HFFc6 (cell line): ENCODE measurements around the gene ZNF655. TPM values are rescaled to one million over a fixed set of nuclear protein-coding genes. Genes with fewer than 3 reads are reported as not detected.
"Not testable (repeated sequence)": the region's sequence is repeated elsewhere in the genome, so short reads cannot be mapped to it uniquely, and the experiment has no call there.

Experiments used
- DNase-seq: peaks from one replicate; pipeline ENCODE4 v3.0.0-alpha.2; 2018
- H3K27ac Mint-ChIP-seq: 2 replicates; pipeline ENCODE4 v1.8.0; 2020; ENCODE audit warnings: mild to moderate bottlenecking, mixed read lengths
- H3K27me3 Mint-ChIP-seq: 2 replicates; pipeline ENCODE4 v1.8.0; 2021; ENCODE audit warnings: mild to moderate bottlenecking, moderate library complexity, mixed read lengths; ENCODE audit not compliant: insufficient read depth
- H3K36me3 Mint-ChIP-seq: 2 replicates; pipeline ENCODE4 v1.8.0; 2021; ENCODE audit warnings: low read depth, mixed read lengths
- H3K4me1 Mint-ChIP-seq: 2 replicates; pipeline ENCODE4 v1.8.0; 2020; ENCODE audit warnings: low read depth, mixed read lengths
- H3K4me3 Mint-ChIP-seq: 2 replicates; pipeline ENCODE4 v1.8.0; 2020; ENCODE audit warnings: mild to moderate bottlenecking, moderate library complexity, mixed read lengths
- H3K9me3 Mint-ChIP-seq: 2 replicates; pipeline ENCODE4 v1.8.0; 2020; ENCODE audit warnings: mild to moderate bottlenecking, mixed read lengths
- total RNA-seq, 6 experiments: library from RNA; stranded (reverse); fragmentation: NEBNext Ultra II Directional; extraction: Animal tissue kit (Norgen Biotek cat#: 25700); gene quantifications; 2 replicates in 1 of 6; 3 replicates in 5 of 6; pipeline ENCODE4 v1.2.3, GENCODE V29; 2021
- TF ChIP-seq, protein P1 (sequence below): fragments of 200-600 bp; sonication (generic); IDR thresholded peaks from 2 replicates; pipeline ENCODE4 v1.5.0; 2021; ENCODE audit warnings: antibody characterized with exemption, mild to moderate bottlenecking

Gene ZNF655
- total RNA-seq, 6 experiments from 2014 or later = 38.6 to 50.0 (median 43.5) TPM

DNA sequence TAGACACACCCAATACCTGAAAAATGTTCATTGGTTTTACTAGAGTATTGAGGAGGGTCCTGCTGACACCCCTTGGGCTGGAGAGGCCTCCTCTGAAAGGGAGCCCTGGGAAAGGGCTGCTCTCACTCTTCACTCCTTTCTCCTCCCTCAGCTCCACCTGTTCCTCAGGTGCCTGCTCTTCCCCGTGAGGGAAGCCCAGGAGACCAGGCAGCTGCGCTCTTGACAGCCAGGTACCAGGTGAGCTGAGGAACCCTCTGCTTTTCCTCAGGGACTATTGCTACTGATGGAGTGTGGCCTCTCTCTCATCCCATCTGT is 3.3 kb downstream of the ZNF655 start:
- Mint-ChIP-seq H3K9me3 (no peaks in the 10 kb centered on the region), H3K36me3 (peaks cover 59% of the 10 kb centered on the region), H3K4me1 (peaks cover 61% of the 10 kb centered on the region), H3K27ac (peak overlapping the region; percentile 99), H3K27me3 (no peaks in the 10 kb centered on the region; the same call in none of the 2 replicates), H3K4me3 (peak overlapping the region; percentile 75)
- TF ChIP-seq, protein P1, sequence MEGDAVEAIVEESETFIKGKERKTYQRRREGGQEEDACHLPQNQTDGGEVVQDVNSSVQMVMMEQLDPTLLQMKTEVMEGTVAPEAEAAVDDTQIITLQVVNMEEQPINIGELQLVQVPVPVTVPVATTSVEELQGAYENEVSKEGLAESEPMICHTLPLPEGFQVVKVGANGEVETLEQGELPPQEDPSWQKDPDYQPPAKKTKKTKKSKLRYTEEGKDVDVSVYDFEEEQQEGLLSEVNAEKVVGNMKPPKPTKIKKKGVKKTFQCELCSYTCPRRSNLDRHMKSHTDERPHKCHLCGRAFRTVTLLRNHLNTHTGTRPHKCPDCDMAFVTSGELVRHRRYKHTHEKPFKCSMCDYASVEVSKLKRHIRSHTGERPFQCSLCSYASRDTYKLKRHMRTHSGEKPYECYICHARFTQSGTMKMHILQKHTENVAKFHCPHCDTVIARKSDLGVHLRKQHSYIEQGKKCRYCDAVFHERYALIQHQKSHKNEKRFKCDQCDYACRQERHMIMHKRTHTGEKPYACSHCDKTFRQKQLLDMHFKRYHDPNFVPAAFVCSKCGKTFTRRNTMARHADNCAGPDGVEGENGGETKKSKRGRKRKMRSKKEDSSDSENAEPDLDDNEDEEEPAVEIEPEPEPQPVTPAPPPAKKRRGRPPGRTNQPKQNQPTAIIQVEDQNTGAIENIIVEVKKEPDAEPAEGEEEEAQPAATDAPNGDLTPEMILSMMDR = no peak
- DNase-seq = no peak

DNA sequence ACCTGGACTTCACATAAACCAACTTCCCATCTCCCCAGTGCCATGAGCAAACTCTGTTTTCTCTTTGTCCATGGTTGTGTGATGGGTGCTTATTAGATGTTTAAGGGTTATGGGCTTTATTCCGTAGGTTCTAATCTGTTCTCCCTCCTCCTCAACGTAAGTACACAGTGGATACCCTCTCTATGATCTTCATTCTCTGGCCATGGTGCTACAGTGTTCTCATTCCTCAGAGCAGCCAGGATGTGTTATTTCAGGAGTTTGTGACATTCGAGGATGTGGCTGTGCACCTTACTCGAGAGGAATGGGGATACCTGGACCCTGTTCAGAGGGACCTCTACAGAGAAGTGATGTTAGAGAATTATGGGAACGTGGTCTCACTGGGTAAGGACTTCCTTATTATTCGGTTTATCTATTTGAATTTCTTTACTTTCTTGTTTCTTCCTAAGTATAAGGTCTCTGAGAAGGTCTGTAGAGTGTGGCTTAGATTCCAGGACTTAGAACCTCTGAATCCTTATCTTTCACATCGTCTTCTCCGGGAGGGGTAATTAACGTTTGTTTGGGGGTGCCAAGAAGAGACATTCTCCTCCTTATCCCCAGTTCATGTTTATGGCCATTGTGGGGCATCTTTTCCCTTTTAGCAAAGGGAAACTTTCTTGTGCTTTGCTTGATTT is 3.8 kb downstream of the ZNF655 start:
- TF ChIP-seq, protein P1 = 0 out of 2 replicates have a peak, but pooled peaks have one; percentile 13
- Mint-ChIP-seq H3K4me3 (peak overlapping the region; percentile 75), H3K27me3 (no peaks in the 10 kb centered on the region; the same call in none of the 2 replicates), H3K9me3 (no peaks in the 10 kb centered on the region), H3K4me1 (peaks cover 58% of the 10 kb centered on the region), H3K36me3 (peaks cover 57% of the 10 kb centered on the region), H3K27ac (peak overlapping the region; percentile 99)
- DNase-seq = peak; percentile 11

DNA sequence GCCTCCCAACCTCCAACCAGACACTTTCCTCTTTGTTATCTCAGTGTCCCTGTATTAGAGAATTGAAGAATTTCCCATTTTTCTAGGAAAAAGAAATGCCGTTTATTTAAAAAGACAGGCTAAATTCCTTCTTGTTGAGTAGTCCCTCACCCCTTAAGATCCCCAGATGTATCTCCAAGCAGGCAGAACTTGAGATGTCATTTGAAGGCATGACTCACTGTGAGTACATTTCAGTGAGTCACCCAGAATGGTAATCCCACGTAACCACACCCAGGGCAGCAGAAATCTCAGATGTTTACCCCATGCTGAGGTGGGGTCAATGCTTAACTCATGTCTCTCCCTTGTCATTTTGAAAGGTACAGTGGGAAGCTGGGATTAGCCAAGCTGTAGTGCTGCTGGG is 4.4 kb downstream of the ZNF655 start:
- TF ChIP-seq, protein P1 = no peak
- Mint-ChIP-seq H3K36me3 (peaks cover 54% of the 10 kb centered on the region), H3K27me3 (no peaks in the 10 kb centered on the region; the same call in none of the 2 replicates), H3K9me3 (no peaks in the 10 kb centered on the region), H3K4me3 (peak overlapping the region; percentile 75), H3K4me1 (peaks cover 52% of the 10 kb centered on the region), H3K27ac (peak overlapping the region; percentile 99)
- peak; percentile 98 for DNase-seq

DNA sequence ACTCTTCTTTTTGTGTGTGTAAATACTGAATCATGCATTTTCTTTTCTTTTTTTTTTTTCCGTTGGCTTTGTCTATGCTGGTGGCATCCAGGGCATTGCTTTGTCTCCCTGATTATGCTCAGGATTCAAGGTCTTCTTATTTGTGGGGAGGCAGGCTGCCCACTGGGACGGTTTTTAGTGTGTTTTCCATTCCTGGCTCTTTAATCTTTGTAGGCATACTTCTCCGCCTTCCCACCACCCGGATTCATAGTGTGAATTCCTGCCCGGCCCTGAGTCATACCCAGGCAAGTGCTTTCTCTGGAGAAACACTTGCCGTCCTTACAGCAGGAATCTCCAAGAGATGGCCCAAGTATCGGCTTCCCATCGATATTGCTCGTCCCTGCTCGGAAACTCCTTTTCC is 5.2 kb downstream of the ZNF655 start:
- Mint-ChIP-seq H3K9me3 (no peaks in the 10 kb centered on the region), H3K4me3 (peak overlapping the region; percentile 86), H3K4me1 (peaks cover 48% of the 10 kb centered on the region), H3K27me3 (no peaks in the 10 kb centered on the region; the same call in none of the 2 replicates), H3K27ac (peak overlapping the region; percentile 99), H3K36me3 (peaks cover 50% of the 10 kb centered on the region)
- TF ChIP-seq, protein P1 = no peak
- peak; percentile 78 for DNase-seq

DNA sequence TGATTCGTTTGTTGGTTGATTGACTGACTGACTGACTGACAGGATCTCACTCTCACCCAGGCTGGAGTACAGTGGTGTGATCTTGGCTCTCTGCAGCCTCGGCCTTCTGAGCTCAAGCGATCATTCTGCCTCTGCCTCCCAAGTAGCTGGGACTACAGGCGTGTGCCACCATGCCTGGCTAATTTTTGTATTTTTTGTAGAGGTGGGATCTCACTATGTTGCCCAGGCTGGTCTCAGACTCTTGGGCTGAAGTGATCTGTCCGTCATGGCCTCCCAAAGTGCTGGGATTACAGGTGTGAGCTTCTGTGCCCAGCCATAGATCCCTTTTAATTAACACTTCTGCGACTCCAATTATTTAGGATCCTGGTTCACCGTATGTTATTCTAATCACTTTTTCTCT is 10.3 kb downstream of the ZNF655 start:
- not testable (repeated sequence) for DNase-seq, H3K27ac Mint-ChIP-seq, H3K4me3 Mint-ChIP-seq, H3K9me3 Mint-ChIP-seq, H3K27me3 Mint-ChIP-seq
- peaks cover 12% of the 10 kb centered on the region for H3K4me1 Mint-ChIP-seq
- peaks cover 60% of the 10 kb centered on the region for H3K36me3 Mint-ChIP-seq

DNA sequence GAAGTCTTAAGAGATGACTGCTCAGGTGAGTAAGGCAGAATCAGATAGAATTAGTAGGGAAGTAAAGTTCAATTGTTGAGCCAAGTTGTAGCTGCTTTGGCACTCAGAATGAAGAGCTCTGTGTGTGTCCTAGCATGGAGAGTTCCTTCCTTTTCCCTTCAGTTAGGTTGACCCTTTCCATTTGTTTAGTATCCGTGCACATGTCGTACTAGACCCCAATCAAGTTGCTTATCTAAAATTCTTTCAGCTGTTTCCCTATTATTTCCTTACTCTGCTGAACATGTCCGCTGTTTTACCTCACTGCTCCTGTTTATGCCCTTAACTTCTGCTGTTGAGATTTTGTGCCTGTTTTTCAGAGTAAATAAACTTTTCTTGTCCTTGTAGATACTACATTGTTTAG is 13.3 kb downstream of the ZNF655 start:
- peaks cover 42% of the 10 kb centered on the region for H3K36me3 Mint-ChIP-seq

More for the DNA sequence above, 13.3 kb downstream of the ZNF655 start:
- TF ChIP-seq, protein P1 = no peak
- Mint-ChIP-seq H3K4me1 (no peaks in the 10 kb centered on the region), H3K27ac (no peak overlapping the region), H3K4me3 (no peak overlapping the region), H3K9me3 (no peaks in the 10 kb centered on the region), H3K27me3 (no peaks in the 10 kb centered on the region; the same call in 1 of the 2 replicates)
- DNase-seq = no peak
